NCI-H1417 (cell line): ENCODE data around the gene RBMS1.

Experiments
- DNase-seq, 3 experiments: peaks; one replicate each; lab custom pipeline; 2025; lab: John Stamatoyannopoulos, UW

RBMS1 gene, protein sequence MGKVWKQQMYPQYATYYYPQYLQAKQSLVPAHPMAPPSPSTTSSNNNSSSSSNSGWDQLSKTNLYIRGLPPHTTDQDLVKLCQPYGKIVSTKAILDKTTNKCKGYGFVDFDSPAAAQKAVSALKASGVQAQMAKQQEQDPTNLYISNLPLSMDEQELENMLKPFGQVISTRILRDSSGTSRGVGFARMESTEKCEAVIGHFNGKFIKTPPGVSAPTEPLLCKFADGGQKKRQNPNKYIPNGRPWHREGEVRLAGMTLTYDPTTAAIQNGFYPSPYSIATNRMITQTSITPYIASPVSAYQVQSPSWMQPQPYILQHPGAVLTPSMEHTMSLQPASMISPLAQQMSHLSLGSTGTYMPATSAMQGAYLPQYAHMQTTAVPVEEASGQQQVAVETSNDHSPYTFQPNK

DNA sequence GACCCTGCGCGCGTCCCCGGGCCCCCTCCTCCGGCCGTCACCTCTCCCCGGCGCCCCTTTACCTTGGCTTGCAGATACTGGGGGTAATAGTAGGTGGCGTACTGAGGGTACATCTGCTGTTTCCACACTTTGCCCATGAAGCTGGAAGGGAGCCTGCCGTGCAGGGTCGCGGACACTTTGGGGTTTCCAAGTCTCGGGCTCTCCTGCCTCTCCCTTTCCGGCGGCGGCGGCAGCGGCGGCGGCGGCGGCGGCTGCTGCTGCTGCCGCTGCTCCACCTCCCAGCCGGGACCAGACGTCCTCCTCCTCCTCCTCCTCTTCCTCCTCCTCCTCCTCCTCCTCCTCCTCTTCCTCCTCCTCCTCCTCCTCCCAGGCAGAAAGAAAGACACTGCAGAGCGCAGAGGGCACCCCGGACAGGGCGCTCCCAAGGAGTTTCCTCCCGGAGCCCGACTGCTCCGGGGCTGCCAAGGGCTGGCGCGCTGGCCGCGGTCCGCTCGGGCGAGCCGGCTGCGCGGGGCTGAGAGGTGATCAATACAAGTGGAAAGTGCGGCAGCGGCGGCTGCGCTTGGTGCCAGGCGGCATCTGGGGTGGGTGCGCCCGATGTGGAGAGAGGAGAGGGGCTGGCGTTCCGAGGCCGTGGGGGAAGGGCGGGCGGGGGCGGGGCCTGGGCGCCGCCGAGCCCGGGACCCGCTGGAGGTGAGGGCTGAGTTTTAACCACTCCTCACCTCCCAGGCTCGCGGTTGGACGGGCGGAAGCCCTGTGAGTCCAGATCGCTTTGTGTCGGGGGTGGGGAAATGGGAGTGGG, at the start of gene RBMS1:
Gene RBMS1, minus strand, starts transcription at position 581 of the 802 bp plus-strand sequence. Its CDS starts 444 bp downstream, at position 137.
- DNase-seq = peak; percentile 1 to 39 (median 12)

DNA sequence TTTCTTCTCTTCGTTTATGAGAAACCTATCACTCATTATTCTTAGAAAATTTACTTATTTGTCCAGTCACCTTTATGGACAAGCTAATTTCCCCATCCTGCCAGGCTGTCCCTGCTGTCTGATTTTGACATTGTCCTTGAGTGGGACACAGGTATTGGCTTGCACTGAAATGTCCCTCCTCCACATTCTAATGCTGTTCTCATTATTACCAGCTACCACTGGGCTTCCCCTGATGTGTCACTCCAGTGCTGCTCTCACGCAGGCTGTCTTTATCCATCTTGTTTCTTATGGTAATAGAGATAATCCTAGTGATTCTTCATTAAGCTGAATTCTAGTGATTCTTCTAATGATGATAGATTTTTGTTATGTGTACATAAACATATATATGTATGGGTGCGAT, 48.1 kb upstream of the RBMS1 start:
- DNase-seq = no peak

DNA sequence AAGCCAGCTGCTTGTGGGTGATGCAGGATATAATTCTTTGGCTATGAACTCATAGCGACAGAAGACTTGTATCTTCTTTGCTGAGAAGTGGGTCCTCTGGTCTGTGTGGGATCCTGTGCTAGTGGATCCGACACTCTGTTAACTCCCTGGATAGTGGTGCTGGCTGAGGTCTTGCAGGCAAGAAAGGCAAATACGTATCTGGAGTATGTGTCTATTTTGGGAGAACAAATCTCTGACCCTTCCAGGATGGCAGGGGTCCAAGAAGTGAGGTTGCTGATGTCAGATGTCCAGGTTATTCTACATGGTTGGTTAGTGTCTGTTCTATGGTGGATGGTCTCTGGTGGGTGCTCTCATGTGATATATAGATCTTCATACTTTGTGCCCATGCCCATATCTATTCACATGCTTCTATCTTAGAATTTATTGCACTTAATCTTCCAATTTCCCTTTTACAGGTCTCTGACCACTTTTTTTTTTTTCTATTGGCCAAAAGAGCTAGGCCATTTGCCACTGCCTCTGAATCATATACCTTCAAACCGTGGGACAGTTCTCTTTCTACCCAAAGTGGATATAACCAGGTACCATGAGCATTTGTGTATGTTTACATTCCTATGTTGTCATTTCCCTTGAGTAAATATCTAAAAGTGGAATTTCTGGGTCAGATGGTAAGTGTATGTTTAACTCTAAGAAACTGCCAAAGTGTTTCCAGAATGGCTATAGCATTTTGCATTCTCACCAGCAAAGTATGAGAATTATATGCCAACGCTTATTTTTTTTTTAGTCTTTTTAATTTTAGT, 45.1 kb upstream of the RBMS1 start:
- DNase-seq = no peak

DNA sequence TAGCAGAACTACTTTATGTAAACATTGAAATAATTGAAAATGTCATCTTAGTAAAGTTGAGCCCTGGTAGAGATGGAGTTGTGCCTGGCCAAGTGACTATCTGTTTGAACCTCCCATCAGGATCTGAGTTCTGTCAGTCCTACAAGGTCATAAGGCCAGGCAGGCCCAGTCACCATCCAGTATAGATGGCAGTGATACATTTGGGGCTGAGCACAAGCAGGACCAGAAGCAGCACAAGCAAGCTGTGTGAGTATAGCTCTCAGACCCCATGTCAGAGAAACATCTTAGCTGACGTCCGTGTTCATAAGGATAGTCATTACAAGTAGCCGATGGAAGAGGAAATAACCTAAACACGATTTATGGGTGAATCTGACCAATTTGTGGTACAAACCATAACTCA, 44.5 kb upstream of the RBMS1 start:
- DNase-seq = no peak

DNA sequence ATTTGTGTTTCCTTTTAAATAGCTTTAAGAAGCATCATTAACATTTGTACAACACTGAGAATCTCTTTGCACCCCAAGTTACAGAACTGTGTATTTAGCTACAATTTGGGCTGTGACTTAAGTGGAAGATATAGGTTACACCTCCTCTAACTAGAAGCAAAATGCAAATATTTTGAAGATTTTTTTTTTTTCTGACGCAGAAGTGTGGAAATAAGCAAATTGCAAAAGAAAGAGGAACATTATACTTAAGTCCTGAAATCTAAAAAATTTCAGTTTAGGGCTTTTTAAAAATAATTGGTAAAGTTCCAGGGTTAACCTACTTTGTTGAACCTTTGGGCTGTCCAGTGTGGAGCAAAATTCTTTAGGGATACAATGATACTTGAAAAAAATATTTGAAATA, 41.4 kb upstream of the RBMS1 start:
- no peak for DNase-seq

DNA sequence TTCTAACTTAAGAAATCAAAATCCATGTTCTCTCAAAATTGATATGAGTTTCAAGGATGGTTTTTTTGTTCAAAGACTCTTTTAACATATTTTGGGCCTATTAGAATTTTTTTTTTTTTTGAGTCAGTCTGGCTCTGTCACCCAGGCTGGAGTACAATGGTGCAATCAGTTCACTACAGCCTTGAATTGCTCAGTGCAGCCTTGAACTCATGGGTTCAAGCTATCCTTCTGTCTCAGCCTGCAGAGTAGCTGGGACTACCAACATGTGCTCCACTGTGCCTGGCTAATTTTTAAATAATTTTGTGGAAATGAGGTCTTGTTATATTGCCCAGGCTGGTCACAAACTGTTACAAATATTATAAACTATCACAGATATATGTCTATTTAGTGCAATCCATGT, 40.6 kb upstream of the RBMS1 start:
- DNase-seq = no peak

DNA sequence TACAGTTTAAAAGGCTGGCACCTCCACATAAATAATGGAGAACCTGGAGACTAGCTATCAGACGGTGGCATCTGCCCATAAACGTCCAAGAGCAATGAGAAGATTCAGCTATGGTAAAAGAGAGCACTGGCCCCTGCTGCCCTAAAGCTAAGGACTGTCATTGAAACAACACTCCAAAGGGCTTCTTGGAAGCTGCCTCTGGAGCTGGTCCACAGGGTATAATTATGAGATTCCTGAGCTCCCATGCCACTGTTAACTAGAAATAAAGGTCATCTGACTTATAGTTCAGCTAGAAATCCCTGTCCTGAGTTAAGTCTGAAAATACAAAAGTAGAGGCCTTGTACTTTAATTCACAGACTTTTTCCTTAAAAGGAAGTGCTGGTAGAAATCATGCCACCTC, 39.9 kb upstream of the RBMS1 start:
- DNase-seq = no peak

DNA sequence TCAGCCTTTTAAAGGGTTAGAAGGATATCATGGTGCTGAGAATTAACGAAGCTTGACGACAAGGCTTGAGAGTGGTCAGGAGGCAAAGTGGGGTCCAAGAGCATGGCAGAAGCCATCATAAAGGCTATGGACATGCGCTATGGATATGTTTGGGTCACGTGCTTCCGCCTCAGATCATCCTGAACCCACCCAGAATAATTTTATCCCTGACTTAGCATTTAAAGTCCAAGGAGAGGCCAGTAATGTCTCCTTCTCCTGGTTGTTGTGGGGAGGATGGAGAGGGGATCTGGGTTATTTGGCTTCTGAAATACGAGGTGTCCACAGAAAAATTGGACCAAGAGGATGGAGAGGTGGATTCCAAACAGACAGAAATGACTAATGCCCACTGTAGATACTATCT, 38.8 kb upstream of the RBMS1 start:
- no peak for DNase-seq

DNA sequence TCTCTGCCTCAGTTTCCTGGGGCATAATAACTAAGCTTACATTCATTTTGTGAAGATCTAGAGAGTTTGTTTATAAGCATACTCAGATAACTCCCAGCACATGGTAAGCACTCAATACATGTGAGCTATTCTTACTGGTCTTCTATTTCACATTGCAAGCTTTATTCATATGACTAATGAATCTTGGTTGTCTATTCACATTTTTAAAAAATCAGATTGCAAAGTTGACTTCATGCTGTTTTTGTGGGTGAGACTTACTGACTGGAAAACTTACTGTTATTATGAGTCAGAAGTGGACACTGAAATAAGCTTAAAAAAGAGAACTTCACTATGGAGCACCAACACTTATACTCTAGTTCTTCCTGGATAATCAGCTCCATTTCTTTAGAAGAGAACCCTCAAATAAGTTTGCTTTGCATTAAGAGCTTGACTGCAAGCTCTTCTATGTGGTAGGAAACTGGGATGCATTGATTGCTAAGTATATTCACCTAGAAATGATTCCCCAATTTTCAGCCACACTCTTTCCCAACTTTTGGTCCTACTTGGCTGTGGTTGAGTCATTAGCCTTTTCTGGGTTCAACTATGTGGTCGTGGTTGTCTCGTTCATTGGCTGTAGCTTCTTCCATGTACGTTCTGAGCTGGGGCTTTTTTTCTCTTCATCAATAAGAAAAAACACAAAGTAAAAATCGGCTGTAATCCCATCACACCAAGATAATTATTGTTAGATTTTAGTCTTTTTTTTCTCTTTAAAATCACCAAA, 29.5 kb upstream of the RBMS1 start:
- DNase-seq = no peak

DNA sequence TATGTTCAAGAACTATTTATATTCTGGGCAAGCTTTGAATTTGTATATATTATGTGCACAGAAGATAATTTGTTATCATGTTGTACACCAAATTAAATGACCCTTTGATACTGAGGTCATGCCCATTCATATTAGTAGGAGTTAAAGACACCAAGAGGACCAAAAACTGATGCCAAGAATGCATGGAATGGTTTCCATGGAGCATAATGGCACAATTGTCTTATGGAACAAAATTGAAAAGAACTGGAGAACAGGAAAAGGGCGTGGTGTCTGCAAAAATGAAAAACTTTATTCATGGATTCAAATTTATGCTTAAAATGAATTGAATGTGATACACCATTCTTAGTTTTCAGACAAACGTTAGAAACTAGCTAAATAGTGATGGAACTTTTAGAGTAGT, 24.1 kb upstream of the RBMS1 start:
- DNase-seq = no peak

DNA sequence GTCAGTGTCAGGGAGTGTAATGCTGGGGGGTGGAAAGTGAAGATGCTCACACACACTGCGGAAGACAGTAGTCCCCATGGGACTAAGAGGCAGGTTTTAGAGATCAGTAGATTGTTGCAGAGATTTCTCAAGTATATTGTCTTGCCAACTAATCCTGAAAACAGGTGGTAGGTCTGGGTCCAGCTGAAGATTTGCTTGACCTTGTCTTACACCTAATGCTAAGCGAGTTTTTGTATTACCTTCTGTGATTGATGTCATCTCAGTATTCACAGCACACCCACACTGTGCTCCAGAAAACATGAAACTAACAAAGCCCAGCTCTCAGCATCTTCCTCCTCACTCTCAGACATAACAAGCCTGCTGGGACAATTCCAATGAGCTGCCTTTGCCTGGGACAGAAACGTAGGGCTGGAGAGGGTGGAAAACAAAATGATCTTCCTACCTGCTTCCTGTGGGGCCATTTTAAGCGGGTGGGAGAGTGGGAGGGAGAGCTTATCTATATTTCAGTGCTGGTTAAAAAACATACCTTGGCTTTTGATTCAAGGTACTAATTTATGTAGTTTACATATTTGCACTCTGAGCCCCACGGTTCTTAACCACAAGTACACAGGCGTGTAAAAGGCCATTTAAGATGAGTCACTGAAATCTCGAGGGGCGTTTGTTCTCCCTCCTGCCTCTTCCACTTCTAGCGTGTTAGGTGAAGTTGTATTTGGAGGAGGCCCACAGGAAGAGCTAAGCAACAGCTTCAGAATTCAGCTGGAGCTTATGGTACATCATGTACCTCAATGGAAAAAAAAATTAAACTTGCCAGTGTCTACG, 23.1 kb upstream of the RBMS1 start:
- no peak for DNase-seq

DNA sequence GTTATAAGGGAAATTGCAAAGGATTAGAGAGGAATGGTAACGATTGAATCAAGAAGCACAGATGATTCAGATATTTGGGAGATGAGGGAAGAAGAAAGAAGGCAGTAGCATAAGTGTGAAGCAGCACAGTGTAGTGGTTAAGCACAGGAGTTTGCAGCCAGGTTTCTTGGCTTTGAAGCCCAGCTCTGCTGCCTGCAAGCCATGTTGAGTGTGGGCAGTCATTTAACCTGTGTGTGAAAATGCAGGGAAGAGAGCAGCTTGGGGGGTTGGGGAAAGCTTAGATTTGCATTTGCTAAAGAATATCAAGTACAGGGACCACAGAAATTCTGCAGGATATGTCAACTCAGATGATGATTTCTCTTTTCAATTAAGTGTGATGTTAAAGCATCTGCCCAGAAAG, 21.5 kb upstream of the RBMS1 start:
- DNase-seq = no peak

DNA sequence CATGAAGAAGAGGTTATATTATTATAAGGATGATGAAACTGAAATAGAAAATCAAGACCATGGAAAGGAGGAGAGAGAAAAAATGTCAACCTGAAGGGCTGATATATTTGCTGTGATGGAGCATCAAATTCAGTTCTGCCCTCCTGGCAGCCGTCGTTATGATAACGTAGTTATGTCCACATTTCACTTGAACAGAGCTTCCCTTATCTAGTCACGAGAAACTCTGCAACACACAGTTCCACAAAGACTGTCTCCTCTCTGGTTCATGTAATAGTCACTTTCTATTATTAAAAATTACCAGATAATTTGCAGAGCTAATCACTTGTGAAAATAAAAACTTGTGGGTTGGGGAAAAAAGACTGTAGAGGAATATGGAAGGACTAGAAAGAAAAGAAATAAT, 19.5 kb upstream of the RBMS1 start:
- DNase-seq = no peak

DNA sequence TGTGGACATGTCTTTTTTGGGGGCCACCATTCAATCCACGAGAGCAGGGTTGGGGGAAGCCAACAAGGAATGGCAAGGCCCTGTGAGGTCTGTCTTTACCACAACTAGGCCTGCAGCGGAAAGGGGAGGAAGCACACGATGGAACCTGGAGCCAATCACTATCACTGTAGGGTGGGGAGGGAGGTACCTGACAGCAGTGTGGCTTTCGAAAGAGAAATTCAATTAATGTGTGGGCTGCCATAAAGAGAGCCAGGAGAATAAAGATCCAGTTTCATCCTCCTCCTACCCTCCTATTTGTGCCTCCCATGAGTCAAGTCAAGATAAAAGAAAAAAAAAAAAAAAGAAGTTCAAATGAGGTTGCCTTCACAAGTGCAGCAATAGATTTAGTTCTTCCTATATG, 18.9 kb upstream of the RBMS1 start:
- DNase-seq = no peak

DNA sequence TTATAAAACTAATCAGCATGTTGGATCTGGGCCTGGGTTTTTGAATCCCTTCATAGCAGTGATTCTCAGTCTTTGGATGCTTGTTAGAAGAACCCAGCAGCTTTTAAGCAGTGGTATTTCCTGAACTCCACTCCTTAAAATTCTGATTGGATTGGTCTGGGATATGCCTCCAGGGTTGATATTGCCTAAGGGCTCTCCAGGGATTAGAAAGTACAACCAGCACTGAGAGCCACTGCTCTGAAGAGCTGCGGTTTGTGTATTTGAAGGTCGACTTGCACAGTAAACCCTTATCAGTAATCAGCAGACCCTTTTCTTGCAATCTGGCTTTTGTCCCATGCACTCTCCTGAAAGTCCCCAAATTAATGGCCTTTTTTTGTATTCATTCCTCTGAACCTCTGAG, 17.0 kb upstream of the RBMS1 start:
- peak in 1 of 3 experiments; percentile 65 for DNase-seq

DNA sequence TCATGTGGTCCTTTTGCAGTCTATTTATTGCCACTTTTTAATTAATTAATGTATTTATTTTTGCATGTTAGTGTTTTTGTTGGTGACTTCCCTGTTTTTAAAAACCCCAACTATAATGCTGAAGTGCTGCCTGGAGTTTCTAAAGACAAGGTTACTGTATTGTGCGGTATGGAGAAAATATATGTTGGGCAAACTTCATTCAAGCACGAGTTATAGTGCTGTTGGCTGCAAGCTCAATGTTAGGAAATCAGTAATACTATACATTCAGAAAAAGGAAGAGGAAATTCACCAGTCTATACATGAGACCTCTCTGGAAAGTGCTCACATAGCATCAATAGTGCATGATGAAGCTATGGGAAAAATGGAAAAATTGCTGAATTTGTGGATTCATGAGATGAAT, 15.4 kb upstream of the RBMS1 start:
- DNase-seq = no peak

DNA sequence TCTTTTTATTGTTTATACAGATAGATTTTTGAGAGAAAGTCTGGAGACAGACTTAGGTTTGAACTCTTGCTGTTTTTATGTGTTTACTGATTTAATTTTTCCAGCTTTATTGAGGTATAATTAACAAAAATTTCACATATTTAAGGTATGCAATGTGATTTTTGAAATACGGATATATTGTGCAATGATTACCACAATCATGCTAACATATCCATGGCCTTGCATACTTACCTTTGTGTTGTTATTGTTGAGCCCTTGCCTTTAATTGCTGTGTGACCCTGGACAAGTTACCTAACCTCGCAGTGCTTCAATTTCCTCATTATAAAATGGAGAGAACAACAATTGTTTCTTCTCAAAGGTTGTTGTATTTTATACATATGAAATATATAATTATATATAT, 13.9 kb upstream of the RBMS1 start:
- DNase-seq = no peak

DNA sequence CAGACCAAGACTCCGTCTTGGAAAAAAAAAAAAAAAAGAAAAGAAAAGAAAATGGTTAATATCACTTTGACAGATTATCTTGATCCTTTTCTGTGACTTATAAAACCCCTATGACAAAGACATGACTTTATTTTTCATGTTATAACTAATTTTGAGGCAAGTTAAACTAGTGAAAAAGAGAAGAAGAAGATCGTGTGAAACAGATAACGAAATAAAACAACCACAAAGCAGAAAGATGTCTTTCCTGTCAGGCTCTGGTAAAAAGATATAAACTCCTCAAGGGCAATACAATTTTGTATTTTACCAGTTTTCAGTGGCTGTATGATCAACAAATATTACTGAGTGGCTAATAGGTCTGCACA, 13.4 kb upstream of the RBMS1 start:
- DNase-seq = no peak

DNA sequence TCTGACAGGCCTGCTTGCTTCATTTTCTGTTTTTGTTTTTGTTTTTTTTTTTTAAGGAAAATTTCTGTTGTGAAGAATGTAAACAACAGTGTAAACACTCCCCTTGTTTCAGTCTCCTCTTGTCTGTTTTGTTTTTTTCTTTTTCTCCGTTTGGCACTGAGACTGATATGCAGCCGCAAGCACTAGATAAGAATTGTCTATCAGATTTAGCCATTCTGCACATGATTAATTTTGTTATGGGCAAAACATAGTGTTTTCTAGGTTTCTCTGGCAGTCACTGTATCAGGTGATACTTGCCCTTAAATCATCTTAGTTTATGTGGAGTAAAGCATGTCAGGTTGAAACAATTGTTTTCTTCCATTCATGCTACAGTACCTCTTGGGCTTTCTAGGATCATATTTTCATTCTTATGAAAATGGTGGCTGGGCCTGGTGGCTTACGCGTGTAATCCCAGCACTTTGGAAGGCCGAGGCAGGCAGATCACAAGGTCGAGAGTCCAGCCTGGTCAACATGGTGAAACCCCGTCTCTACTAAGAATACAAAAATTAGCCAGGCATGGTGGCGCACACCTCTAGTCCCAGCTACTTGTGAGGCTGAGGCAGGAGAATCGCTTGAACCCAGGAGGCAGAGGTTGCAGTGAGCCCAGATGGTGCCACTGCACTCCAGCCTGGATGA, 12.9 kb upstream of the RBMS1 start:
- DNase-seq = no peak

DNA sequence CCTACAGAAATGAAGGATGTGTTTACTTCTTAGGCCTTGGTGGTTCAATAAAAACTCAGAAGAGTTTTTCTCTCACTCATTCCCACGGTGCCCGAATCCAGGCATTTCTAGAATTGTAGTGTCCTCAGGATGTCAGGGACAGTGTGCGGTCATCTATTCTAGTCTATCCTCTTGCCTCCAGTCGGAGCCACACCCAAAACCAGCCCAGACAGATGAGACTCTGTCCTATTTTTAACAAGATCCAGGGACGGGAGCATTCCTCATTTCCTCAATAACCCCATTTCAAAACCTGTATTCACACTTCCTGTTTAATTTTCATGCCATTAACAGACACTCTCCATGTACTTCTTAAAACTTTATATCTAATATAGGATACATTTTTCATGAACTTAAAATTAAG, 11.6 kb upstream of the RBMS1 start:
- no peak for DNase-seq

DNA sequence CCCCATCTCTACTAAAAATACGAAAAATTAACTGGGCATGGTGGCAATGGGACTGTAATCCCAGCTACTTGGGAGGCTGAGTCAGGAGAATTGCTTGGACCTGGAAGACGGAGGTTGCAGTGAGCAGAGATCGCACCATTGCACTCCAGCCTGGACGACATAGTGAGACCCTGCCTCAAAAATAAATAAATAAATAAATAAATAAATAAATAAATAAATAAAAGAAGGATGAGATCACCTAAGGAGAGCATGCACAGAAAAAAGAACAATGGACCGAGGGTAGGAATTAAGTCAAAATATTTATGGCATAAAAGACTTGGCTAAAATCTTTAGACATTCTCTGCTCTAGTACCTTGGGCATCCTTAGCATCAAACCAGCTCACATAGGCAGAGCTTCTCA, 8.9 kb upstream of the RBMS1 start:
- DNase-seq = no peak
